ENCODE results near the gene CDC42EP2. TPM values are rescaled to one million over a fixed set of nuclear protein-coding genes. Genes with fewer than 3 reads are reported as not detected.

The CDC42EP2 gene
- total RNA-seq, 1 experiment from 2014 or later = 43.2 TPM

DNA sequence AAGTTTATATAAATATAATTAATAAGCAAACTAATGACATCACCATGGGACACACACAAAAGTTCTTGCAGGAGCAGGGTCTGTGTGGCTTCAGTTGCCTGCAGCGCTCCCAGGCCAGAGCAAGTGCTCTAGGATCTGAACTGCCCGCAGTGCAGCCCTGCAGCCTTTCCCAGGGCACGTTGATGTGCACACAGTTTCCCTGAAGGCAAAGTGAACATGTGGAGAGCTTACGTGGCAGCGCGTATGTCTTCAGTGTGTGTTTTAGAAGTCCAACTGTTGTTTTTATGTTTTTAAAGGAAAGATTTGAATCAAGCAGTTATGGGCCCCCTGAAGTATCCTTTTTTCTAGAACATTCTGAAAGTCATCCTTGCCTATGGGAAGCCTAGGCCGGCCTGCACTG is 38.7 kb downstream of the CDC42EP2 start:
- H3K4me1 Mint-ChIP-seq (ENCODE audit: low read depth, unreplicated experiment) = peaks cover 18% of the 10 kb centered on the region
- peak overlapping the region; percentile 51 for H3K27ac Mint-ChIP-seq (ENCODE audit: unreplicated experiment)
- peak overlapping the region; percentile 77 for H3K4me3 Mint-ChIP-seq (ENCODE audit: low read depth, unreplicated experiment)
- DNase-seq = no peak
- no TSS peak for BruUV-seq (replicated peaks)
- intact Hi-C loops (cut with micrococcal nuclease; ENCODE audit: unreplicated experiment) = no loop called here
- peaks cover 45% of the 10 kb centered on the region for H3K36me3 Mint-ChIP-seq (ENCODE audit: insufficient read depth, unreplicated experiment)
- no peaks in the 10 kb centered on the region for H3K9me3 Mint-ChIP-seq (ENCODE audit: low read depth, unreplicated experiment)
- H3K27me3 Mint-ChIP-seq (ENCODE audit: unreplicated experiment) = peaks cover 15% of the 10 kb centered on the region
- CTCF ChIA-PET = interaction anchor here (2.1 kb wide), 1 partner anchor 78 kb away, joined by 11 read pairs; no protein-coding TSS in a partner anchor
- TF ChIP-seq CTCF (IDR thresholded peaks at IDR 0.05; ENCODE audit: unreplicated experiment) = no peak

DNA sequence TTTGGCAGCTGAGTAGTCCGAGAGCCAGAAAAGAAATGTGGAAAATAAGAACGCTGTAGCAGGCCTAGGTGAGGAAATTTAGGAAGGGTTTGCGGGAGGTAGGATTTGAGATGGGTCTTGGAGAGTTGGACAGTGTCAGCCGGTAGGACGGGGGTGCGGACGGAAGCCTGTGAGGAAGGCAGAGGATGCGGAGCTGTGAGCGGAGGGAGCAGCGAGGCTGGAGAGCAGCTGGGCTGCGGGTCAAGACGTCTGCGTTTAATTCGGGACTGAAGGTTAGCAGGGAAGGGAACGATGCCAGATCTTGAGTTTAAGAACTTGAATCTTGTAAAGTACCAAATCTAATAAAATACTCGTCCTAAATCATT is 39.2 kb downstream of the CDC42EP2 start:
- TF ChIP-seq CTCF (IDR thresholded peaks at IDR 0.05; ENCODE audit: unreplicated experiment) = no peak
- H3K4me3 Mint-ChIP-seq (ENCODE audit: low read depth, unreplicated experiment) = peak overlapping the region; percentile 77
- H3K27ac Mint-ChIP-seq (ENCODE audit: unreplicated experiment) = peak overlapping the region; percentile 51
- CTCF ChIA-PET = no interaction called here
- H3K4me1 Mint-ChIP-seq (ENCODE audit: low read depth, unreplicated experiment) = peaks cover 18% of the 10 kb centered on the region
- peaks cover 17% of the 10 kb centered on the region for H3K27me3 Mint-ChIP-seq (ENCODE audit: unreplicated experiment)
- no peaks in the 10 kb centered on the region for H3K9me3 Mint-ChIP-seq (ENCODE audit: low read depth, unreplicated experiment)
- H3K36me3 Mint-ChIP-seq (ENCODE audit: insufficient read depth, unreplicated experiment) = peaks cover 40% of the 10 kb centered on the region
- DNase-seq = no peak
- intact Hi-C loops (cut with micrococcal nuclease; ENCODE audit: unreplicated experiment) = no loop called here
- BruUV-seq (replicated peaks) = no TSS peak

GRCh38 chr11:65354265-65355012 is 39.8 kb downstream of the CDC42EP2 start, which contains the start of gene TIGD3:
TIGD3 (plus strand) TSS chr11:65354751; CDS start chr11:65355809, 1,058 bp downstream.
- CTCF ChIA-PET = no interaction called here

GRCh38 chr11:65355013-65355775 is 40.5 kb downstream of the CDC42EP2 start:
- peaks cover 17% of the 10 kb centered on the region for H3K27me3 Mint-ChIP-seq (ENCODE audit: unreplicated experiment)
- CTCF ChIA-PET = no interaction called here
- peaks cover 36% of the 10 kb centered on the region for H3K36me3 Mint-ChIP-seq (ENCODE audit: insufficient read depth, unreplicated experiment)
- no peak for TF ChIP-seq CTCF (IDR thresholded peaks at IDR 0.05; ENCODE audit: unreplicated experiment)
- H3K4me1 Mint-ChIP-seq (ENCODE audit: low read depth, unreplicated experiment) = peaks cover 18% of the 10 kb centered on the region
- no TSS peak for BruUV-seq (replicated peaks)
- DNase-seq = peak; percentile 57
- H3K9me3 Mint-ChIP-seq (ENCODE audit: low read depth, unreplicated experiment) = no peaks in the 10 kb centered on the region
- peak overlapping the region; percentile 23 for H3K27ac Mint-ChIP-seq (ENCODE audit: unreplicated experiment)
- peak overlapping the region; percentile 77 for H3K4me3 Mint-ChIP-seq (ENCODE audit: low read depth, unreplicated experiment)
- intact Hi-C loops (cut with micrococcal nuclease; ENCODE audit: unreplicated experiment) = no loop called here

More at GRCh38 chr11:65354265-65355012, 39.8 kb downstream of the CDC42EP2 start, which contains the start of gene TIGD3:
- no TSS peak for BruUV-seq (replicated peaks)
- H3K27me3 Mint-ChIP-seq (ENCODE audit: unreplicated experiment) = peaks cover 17% of the 10 kb centered on the region
- TF ChIP-seq CTCF (IDR thresholded peaks at IDR 0.05; ENCODE audit: unreplicated experiment) = no peak
- peaks cover 38% of the 10 kb centered on the region for H3K36me3 Mint-ChIP-seq (ENCODE audit: insufficient read depth, unreplicated experiment)
- peaks cover 18% of the 10 kb centered on the region for H3K4me1 Mint-ChIP-seq (ENCODE audit: low read depth, unreplicated experiment)
- peak within 1 kb of the TSS; percentile 77 for H3K4me3 Mint-ChIP-seq (ENCODE audit: low read depth, unreplicated experiment)
- intact Hi-C loops (cut with micrococcal nuclease; ENCODE audit: unreplicated experiment) = no loop called here
- peak within 1 kb of the TSS; percentile 51 for H3K27ac Mint-ChIP-seq (ENCODE audit: unreplicated experiment)
- H3K9me3 Mint-ChIP-seq (ENCODE audit: low read depth, unreplicated experiment) = no peaks in the 10 kb centered on the region
- peak; percentile 99 for DNase-seq

Data from Calu3 (cell line).